Adrenal gland (tissue), 12 donors: ENCODE results near the gene ASTN1. TPM values are rescaled to one million over a fixed set of nuclear protein-coding genes. Genes with fewer than 3 reads are reported as not detected.

Experiments used
- DNase-seq, 7 donors: peaks; one replicate each; pipeline ENCODE4 v3.0.0-alpha.2; 2019 to 2020
- H3K27ac ChIP-seq, 5 donors: fragments of 200-600 bp; sonication (generic) in 4 of 5; 1 replicate in 3 of 5; 2 replicates in 2 of 5; pipeline versions ENCODE4 v1.5.1 to v1.8.0; 2016 to 2020; ENCODE audit warnings: mild to moderate bottlenecking in 1 of 5
- H3K27me3 ChIP-seq: fragments of 200-600 bp; 2 replicates; pipeline ENCODE4 v1.8.0; 2021
- H3K36me3 ChIP-seq, 2 donors: fragments of 200-600 bp; replicated peaks in 1 of 2; 1 replicate in 1 of 2; 2 replicates in 1 of 2; pipeline versions ENCODE4 v1.5.1 to v1.8.0; 2018 to 2022
- H3K4me1 ChIP-seq, 2 donors: fragments of 200-600 bp; replicated peaks in 1 of 2; 1 replicate in 1 of 2; 2 replicates in 1 of 2; pipeline versions ENCODE4 v1.5.1 to v1.8.0; 2018 to 2021
- H3K4me3 ChIP-seq, 4 donors: fragments of 200-600 bp; sonication (generic) in 3 of 4; one replicate each; pipeline ENCODE4 v1.5.1; 2016 to 2018
- H3K9me3 ChIP-seq, 3 donors: fragments of 200-600 bp; sonication (generic) in 1 of 3; replicated peaks in 1 of 3; 1 replicate in 2 of 3; 2 replicates in 1 of 3; pipeline versions ENCODE4 v1.5.1 to v1.8.0; 2016 to 2021
- POLR2A ChIP-seq, 2 donors: fragments of 450-650 bp; IDR thresholded peaks; one replicate each; pipeline ENCODE4 v1.6.1; 2017; ENCODE audit warnings: antibody characterized with exemption in 2 of 2, mild to moderate bottlenecking in 2 of 2, moderate library complexity in 1 of 2
- WGBS, 4 donors: extraction: QIAGEN DNeasy Blood & Tissue Kit in 2 of 4; methylation state at CpG; one replicate each; pipeline versions ENCODE4 v1.1.5 to v1.1.7; 2013 to 2017; 5-methylcytosine and 5-hydroxymethylcytosine counted together
- intact Hi-C, 2 donors: fragments of 100-400 bp; cut with DNase I; formaldehyde crosslinking; loops; one replicate each; pipeline versions ENCODE4 v1.14.1 to v1.15.0; 2022 to 2023
- polyA plus RNA-seq, 3 donors: library from polyadenylated mRNA; stranded (reverse); fragments of 200-250 nt in 2 of 3; fragments of 350-450 nt in 1 of 3; fragmentation: Illumina TruSeq in 1 of 3; extraction: RNeasy Lipid Tissue Mini Kit (QIAGEN cat#74804) in 1 of 3; gene quantifications; one replicate each; pipeline ENCODE4 v1.2.3, GENCODE V29; 2013 to 2014
- total RNA-seq, 9 donors: library from RNA; depleted of rRNA in 4 of 9; stranded (reverse); fragments of >200 nt in 4 of 9; fragments of 120-200 nt in 1 of 9; fragmentation: NEBNext Ultra II Directional in 1 of 9; extraction: Animal tissue kit (Norgen Biotek cat#: 25700) in 1 of 9; gene quantifications; one replicate each; pipeline versions ENCODE4 v1.1.0 to v1.2.4, GENCODE V29; 2013 to 2023
- TF ChIP-seq, protein P1 (sequence below), 6 experiments: fragments of 450-650 bp in 4 of 6; fragments of 200-600 bp in 2 of 6; sonication (generic) in 1 of 6; IDR thresholded peaks; 1 replicate in 5 of 6; 2 replicates in 1 of 6; pipeline versions ENCODE4 v1.5.1 to v1.8.0; 2016 to 2021; ENCODE audit warnings: antibody characterized with exemption in 6 of 6, mild to moderate bottlenecking in 2 of 6, moderate library complexity in 1 of 6
- donor health status: healthy with polysubstance abuse.
- donor health status: Bipolar disorder and iron deficiency.
- donor health status: DM: yes; HTN: yes; CAD: no.
- donor health status: DM: no; HTN: no; CAD: no.
- donor health status: DM: no; HTN: no; CAD: no.
- donor health status: DM: yes; HTN: yes; CAD: no.

ASTN1 gene
- total and polyA plus RNA-seq, 12 donors = 7.7 to 58.6 (median 40.7) TPM

DNA sequence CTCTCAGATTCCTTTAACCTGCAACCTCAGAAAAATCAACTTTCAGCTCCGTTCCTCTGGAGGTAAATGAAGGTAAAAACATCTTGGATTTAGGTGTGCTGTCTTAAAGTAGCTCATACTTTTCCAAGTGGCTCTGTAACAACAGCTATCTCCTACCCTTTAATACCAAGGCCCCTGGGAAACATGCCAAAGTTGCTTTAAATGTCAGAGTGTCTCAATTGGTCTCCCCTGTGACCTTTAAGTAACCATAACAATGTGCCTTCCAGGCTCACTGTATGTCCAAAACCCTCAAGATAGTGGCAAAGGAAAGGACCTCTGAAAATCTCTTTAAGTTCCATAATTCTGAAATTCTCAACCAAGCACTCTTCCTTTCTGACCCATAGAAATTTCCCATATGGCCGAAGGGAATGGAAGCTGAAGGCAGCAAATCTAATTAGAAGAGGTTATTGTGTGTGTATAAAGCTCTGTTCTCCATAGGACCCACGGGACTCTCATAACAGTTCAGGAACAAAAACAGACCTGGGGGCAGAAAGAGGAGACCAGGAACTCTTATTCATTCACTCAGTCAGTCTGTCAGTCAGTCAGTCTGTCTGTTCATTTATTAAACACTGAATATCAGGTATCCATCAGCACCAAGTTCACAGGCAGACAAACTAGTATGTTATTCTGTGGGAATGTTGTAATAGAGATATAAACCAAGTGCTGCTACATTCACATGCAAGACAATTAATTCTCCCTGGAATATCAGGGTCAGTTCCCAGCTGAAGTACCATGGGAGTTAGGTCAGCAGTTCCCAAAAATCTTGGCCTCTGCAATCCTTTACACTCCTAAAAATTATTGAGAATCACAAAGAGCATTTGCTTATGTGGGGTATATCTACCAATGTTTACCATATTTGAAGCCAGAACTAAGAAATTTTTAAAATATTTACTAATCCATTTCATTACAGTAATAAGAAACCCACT lies 19.1 kb downstream of the ASTN1 start:
- intact Hi-C loops = no loop called here
- Histone ChIP-seq H3K36me3 (no peaks in the 10 kb centered on the region), H3K4me1 (peaks cover 13 to 26% of the 10 kb centered on the region in 2 donors), H3K4me3 (no peak overlapping the region), H3K9me3 (no peaks in the 10 kb centered on the region), H3K27ac (peak overlapping the region in 3 of 5 donors; percentile 23 to 49 (median 29)), H3K27me3 (no peaks in the 10 kb centered on the region)
- 36 to 47% (median 44%) methylated on average over 3 of the region's 3 CpGs for WGBS, 4 donors
- TF ChIP-seq, protein P1, sequence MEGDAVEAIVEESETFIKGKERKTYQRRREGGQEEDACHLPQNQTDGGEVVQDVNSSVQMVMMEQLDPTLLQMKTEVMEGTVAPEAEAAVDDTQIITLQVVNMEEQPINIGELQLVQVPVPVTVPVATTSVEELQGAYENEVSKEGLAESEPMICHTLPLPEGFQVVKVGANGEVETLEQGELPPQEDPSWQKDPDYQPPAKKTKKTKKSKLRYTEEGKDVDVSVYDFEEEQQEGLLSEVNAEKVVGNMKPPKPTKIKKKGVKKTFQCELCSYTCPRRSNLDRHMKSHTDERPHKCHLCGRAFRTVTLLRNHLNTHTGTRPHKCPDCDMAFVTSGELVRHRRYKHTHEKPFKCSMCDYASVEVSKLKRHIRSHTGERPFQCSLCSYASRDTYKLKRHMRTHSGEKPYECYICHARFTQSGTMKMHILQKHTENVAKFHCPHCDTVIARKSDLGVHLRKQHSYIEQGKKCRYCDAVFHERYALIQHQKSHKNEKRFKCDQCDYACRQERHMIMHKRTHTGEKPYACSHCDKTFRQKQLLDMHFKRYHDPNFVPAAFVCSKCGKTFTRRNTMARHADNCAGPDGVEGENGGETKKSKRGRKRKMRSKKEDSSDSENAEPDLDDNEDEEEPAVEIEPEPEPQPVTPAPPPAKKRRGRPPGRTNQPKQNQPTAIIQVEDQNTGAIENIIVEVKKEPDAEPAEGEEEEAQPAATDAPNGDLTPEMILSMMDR (IDR thresholded peaks at IDR 0.05) = no peak
- TF ChIP-seq POLR2A (IDR thresholded peaks at IDR 0.05) = no peak
- peak in 6 of 7 donors; percentile 35 to 80 (median 52) for DNase-seq

DNA sequence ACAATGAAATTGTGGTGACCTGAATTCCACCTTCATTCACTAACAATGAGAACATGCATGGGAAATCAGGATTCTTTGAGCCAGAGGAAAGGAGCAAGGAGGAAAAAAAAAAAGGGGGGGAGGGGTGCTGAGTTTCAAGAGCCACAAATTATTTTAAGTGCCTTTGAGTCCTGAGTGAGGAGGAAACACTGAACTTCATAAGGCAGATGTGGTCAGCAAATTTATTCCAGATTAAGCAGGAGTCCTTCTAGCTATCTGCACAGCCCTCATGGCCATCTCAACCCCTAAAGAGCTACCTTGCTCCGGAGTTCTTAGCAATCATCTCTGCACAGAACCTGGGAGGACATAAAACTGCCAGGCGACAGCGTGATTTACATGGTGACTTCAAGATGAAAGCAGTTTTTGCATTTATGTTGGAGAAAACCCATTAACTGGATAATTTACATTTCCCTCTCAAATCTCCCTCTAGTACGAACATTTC lies 21.7 kb downstream of the ASTN1 start:
- TF ChIP-seq, protein P1 (IDR thresholded peaks at IDR 0.05) = no peak
- TF ChIP-seq POLR2A (IDR thresholded peaks at IDR 0.05) = no peak
- 67 to 76% (median 74%) methylated on average over 4 of the region's 4 CpGs for WGBS, 4 donors
- Histone ChIP-seq H3K4me1 (peaks cover 13 to 30% of the 10 kb centered on the region in 2 donors), H3K27ac (no peak overlapping the region), H3K9me3 (no peaks in the 10 kb centered on the region), H3K27me3 (no peaks in the 10 kb centered on the region), H3K36me3 (no peaks in the 10 kb centered on the region), H3K4me3 (no peak overlapping the region)
- no peak for DNase-seq
- intact Hi-C loops = no loop called here

DNA sequence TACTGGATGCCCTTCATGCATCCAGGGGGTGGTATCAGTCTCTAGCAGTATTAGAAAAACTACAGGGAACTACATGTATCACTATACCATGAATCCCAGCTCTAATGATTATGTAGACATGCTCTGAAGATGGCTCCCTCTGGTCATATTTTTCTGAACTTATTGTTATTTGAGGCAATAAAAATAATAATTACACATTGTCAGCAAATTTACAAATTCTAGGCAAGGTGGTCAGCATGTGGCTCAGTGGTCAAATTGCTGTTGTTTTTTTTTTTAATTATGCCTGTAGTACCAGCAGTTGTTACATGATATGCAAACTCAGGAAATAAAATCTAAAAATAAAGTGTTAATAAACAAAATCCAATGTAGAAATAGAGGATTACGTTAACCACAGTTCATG lies 22.5 kb downstream of the ASTN1 start:
- Histone ChIP-seq H3K27ac (no peak overlapping the region), H3K4me1 (peaks cover 13 to 38% of the 10 kb centered on the region in 2 donors), H3K36me3 (no peaks in the 10 kb centered on the region), H3K9me3 (no peaks in the 10 kb centered on the region), H3K4me3 (no peak overlapping the region), H3K27me3 (no peaks in the 10 kb centered on the region)
- no peak for DNase-seq
- TF ChIP-seq POLR2A (IDR thresholded peaks at IDR 0.05) = no peak
- TF ChIP-seq, protein P1 (IDR thresholded peaks at IDR 0.05) = no peak
- intact Hi-C loops = no loop called here
- WGBS, 4 donors = 80 to 95% (median 88%) methylated on average over 1 of the region's 1 CpG

DNA sequence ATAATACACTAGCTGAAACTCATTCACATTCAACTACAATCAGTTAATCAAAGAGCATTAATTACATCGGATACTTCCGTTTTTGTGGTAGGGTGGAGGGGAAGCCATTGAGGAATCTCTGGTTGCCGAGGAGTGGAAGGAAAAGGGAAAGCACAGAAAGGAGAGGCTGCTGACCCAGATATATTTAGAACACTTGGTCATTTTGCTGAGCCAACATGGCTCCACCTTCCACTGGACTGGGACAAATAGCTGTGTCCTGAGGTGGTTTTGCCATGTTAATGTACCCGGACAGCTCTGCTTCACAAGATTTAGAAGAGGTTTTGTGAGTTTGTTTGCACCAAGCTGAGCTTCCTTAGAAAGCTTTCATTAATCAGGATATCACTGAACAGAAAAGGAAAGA lies 26.2 kb downstream of the ASTN1 start:
- Histone ChIP-seq H3K4me3 (no peak overlapping the region), H3K36me3 (no peaks in the 10 kb centered on the region), H3K27me3 (no peaks in the 10 kb centered on the region), H3K27ac (no peak overlapping the region), H3K4me1 (peaks cover 3 to 20% of the 10 kb centered on the region in 2 donors), H3K9me3 (no peaks in the 10 kb centered on the region)
- 69 to 84% (median 80%) methylated on average over 4 of the region's 4 CpGs for WGBS, 4 donors
- TF ChIP-seq, protein P1 (IDR thresholded peaks at IDR 0.05) = no peak
- no peak for TF ChIP-seq POLR2A (IDR thresholded peaks at IDR 0.05)
- intact Hi-C loops = no loop called here
- no peak for DNase-seq
